WTC11 (cell line): Measurements from ENCODE around the gene CARMIL1. TPM values are rescaled to one million over a fixed set of nuclear protein-coding genes. Genes with fewer than 3 reads are reported as not detected.

Source experiments
- ATAC-seq: fragments of 200-7000 bp; cut with Tn5 transposase; 2 replicates; pipeline ENCODE4 v1.10.0; 2021; ENCODE audit warnings: mild to moderate bottlenecking, moderate library complexity
- CTCF ChIA-PET: fragments of 300-600 bp; sonication (Branson Sonifier 250); formaldehyde crosslinking; loops from one replicate; lab custom pipeline; 2021; ENCODE audit warnings: antibody characterized with exemption; lab: Charles Lee
- POLR2A ChIA-PET: fragments of 350-600 bp; sonication (Branson Sonifier 250); formaldehyde crosslinking; loops from one replicate; lab custom pipeline; 2021; ENCODE audit warnings: antibody characterized with exemption; lab: Charles Lee
- DNase-seq: peaks from one replicate; pipeline ENCODE4 v3.0.0; 2021; ENCODE audit warnings: low spot score
- H3K27ac Mint-ChIP-seq: 2 replicates; pipeline ENCODE4 v1.8.0; 2021; ENCODE audit warnings: mixed read lengths
- H3K27me3 Mint-ChIP-seq: 2 replicates; pipeline ENCODE4 v1.8.0; 2021; ENCODE audit warnings: low read depth, mild to moderate bottlenecking, moderate library complexity, mixed read lengths
- H3K36me3 Mint-ChIP-seq: 2 replicates; pipeline ENCODE4 v1.8.0; 2021; ENCODE audit warnings: mixed read lengths
- H3K4me1 Mint-ChIP-seq: 2 replicates; pipeline ENCODE4 v1.8.0; 2022; ENCODE audit warnings: mixed read lengths
- H3K4me3 Mint-ChIP-seq: 2 replicates; pipeline ENCODE4 v1.8.0; 2021; ENCODE audit warnings: mild to moderate bottlenecking, moderate library complexity, mixed read lengths
- H3K9me3 Mint-ChIP-seq: 2 replicates; pipeline ENCODE4 v1.8.0; 2021; ENCODE audit warnings: mixed read lengths
- EMX1 ChIP-seq: fragments of 250-450 bp; sonication (Bioruptor Pico); IDR thresholded peaks from 2 replicates; pipeline ENCODE4 v1.8.0; 2021; ENCODE audit warnings: mild to moderate bottlenecking
- GRHL2 ChIP-seq: fragments of 250-450 bp; sonication (Bioruptor Pico); IDR thresholded peaks from 2 replicates; pipeline ENCODE4 v1.8.0; 2022; ENCODE audit warnings: mild to moderate bottlenecking, moderate library complexity; ENCODE audit not compliant: insufficient replicate concordance, severe bottlenecking
- NFATC4 ChIP-seq: fragments of 250-450 bp; sonication (Bioruptor Pico); IDR thresholded peaks from 2 replicates; pipeline ENCODE4 v1.9.0; 2021; ENCODE audit warnings: mild to moderate bottlenecking
- NFYB ChIP-seq: sonication (generic); formaldehyde crosslinking; conservative IDR thresholded peaks from 2 replicates; pipeline ENCODE4 v1.8.0; 2022; ENCODE audit warnings: low read depth, missing genetic modification reagents
- NR2C2 ChIP-seq: sonication (generic); formaldehyde crosslinking; IDR thresholded peaks from 2 replicates; pipeline ENCODE4 v1.8.0; 2022; ENCODE audit warnings: mild to moderate bottlenecking, missing genetic modification reagents
- SMAD3 ChIP-seq: sonication (generic); formaldehyde crosslinking; IDR thresholded peaks from 2 replicates; pipeline ENCODE4 v1.8.0; 2022; ENCODE audit warnings: missing genetic modification reagents, mild to moderate bottlenecking, borderline replicate concordance
- SOX15 ChIP-seq: fragments of 250-450 bp; sonication (Bioruptor Pico); IDR thresholded peaks from 2 replicates; pipeline ENCODE4 v1.9.0; 2021; ENCODE audit warnings: mild to moderate bottlenecking
- ZNF671 ChIP-seq: fragments of 250-450 bp; sonication (Bioruptor Pico); IDR thresholded peaks from 2 replicates; pipeline ENCODE4 v1.8.0; 2021; ENCODE audit warnings: mild to moderate bottlenecking
- total RNA-seq: library from RNA; stranded (reverse); gene quantifications from 3 replicates; pipeline ENCODE4 v1.2.3, GENCODE V29; 2021
- TF ChIP-seq, protein P1 (sequence below): sonication (generic); formaldehyde crosslinking; IDR thresholded peaks from 2 replicates; pipeline ENCODE4 v1.8.1; 2022; ENCODE audit warnings: low read depth, missing genetic modification reagents, borderline replicate concordance
- TF ChIP-seq, protein P2 (sequence below): sonication (generic); formaldehyde crosslinking; IDR thresholded peaks from 2 replicates; pipeline ENCODE4 v1.8.1; 2023; ENCODE audit warnings: mild to moderate bottlenecking, missing genetic modification reagents, borderline replicate concordance
- TF ChIP-seq, protein P3 (sequence below): sonication (generic); formaldehyde crosslinking; conservative IDR thresholded peaks from 2 replicates; pipeline ENCODE4 v1.8.1; 2022; ENCODE audit warnings: mild to moderate bottlenecking, missing genetic modification reagents

The CARMIL1 gene
- total RNA-seq, 1 experiment from 2014 or later: 36.2 TPM

DNA sequence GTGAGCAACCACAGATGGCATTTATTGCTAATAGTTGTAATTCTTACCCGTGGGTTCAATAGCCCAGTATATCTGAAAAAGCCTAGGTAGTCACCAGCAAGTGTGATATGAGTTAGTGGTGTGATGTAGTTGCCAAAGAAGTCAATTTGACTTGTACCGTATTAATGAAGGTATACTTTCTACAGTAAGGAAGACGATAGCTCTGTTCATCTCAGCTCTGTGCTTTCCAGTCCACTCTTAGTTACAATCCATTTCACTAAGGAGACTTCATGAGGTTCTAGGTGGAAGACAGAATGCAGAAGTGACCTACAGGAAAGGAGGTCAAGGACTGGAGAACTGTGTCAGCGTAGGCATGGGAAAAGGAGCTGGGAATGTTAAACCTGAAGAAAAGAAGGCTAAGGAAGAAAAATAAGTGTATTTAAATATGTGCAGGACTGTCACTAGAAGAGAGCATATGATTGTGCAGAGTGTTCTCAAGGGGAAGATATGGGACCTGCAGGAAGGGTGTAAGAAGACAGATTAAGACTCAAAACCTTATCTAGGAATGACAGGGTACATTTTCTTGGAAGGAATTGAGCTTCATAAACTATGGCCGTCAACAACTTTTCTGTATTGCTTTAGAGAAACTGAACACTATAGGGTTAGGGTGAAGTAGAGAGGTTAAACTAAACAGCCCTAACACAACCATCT lies 255.9 kb downstream of the CARMIL1 start:
- TF ChIP-seq GRHL2 (CRISPR knock-in tag) (no peak), NFATC4 (no peak), NFYB (CRISPR knock-in tag) (no peak), SOX15 (CRISPR knock-in tag) (no peak), NR2C2 (CRISPR knock-in tag) (no peak)
- TF ChIP-seq, protein P1, sequence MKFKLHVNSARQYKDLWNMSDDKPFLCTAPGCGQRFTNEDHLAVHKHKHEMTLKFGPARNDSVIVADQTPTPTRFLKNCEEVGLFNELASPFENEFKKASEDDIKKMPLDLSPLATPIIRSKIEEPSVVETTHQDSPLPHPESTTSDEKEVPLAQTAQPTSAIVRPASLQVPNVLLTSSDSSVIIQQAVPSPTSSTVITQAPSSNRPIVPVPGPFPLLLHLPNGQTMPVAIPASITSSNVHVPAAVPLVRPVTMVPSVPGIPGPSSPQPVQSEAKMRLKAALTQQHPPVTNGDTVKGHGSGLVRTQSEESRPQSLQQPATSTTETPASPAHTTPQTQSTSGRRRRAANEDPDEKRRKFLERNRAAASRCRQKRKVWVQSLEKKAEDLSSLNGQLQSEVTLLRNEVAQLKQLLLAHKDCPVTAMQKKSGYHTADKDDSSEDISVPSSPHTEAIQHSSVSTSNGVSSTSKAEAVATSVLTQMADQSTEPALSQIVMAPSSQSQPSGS (CRISPR knock-in tag): no peak
- TF ChIP-seq, protein P2, sequence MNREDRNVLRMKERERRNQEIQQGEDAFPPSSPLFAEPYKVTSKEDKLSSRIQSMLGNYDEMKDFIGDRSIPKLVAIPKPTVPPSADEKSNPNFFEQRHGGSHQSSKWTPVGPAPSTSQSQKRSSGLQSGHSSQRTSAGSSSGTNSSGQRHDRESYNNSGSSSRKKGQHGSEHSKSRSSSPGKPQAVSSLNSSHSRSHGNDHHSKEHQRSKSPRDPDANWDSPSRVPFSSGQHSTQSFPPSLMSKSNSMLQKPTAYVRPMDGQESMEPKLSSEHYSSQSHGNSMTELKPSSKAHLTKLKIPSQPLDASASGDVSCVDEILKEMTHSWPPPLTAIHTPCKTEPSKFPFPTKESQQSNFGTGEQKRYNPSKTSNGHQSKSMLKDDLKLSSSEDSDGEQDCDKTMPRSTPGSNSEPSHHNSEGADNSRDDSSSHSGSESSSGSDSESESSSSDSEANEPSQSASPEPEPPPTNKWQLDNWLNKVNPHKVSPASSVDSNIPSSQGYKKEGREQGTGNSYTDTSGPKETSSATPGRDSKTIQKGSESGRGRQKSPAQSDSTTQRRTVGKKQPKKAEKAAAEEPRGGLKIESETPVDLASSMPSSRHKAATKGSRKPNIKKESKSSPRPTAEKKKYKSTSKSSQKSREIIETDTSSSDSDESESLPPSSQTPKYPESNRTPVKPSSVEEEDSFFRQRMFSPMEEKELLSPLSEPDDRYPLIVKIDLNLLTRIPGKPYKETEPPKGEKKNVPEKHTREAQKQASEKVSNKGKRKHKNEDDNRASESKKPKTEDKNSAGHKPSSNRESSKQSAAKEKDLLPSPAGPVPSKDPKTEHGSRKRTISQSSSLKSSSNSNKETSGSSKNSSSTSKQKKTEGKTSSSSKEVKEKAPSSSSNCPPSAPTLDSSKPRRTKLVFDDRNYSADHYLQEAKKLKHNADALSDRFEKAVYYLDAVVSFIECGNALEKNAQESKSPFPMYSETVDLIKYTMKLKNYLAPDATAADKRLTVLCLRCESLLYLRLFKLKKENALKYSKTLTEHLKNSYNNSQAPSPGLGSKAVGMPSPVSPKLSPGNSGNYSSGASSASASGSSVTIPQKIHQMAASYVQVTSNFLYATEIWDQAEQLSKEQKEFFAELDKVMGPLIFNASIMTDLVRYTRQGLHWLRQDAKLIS (CRISPR knock-in tag): no peak
- TF ChIP-seq, all 79 proteins: peak for 0
- Mint-ChIP-seq H3K9me3 (no peaks in the 10 kb centered on the region), H3K27ac (no peak overlapping the region), H3K4me3 (no peak overlapping the region), H3K27me3 (no peaks in the 10 kb centered on the region), H3K4me1 (peaks cover 9% of the 10 kb centered on the region), H3K36me3 (peaks cover 13% of the 10 kb centered on the region)
- ChIA-PET CTCF (interaction anchor here (2.1 kb wide), 1 partner anchor 21 kb away, joined by 5 read pairs; no protein-coding TSS in a partner anchor), POLR2A (interaction anchor here (0.6 kb wide), 1 partner anchor 67 kb away, joined by 4 read pairs; no protein-coding TSS in a partner anchor)
- ATAC-seq (no peak), DNase-seq (no peak)

DNA sequence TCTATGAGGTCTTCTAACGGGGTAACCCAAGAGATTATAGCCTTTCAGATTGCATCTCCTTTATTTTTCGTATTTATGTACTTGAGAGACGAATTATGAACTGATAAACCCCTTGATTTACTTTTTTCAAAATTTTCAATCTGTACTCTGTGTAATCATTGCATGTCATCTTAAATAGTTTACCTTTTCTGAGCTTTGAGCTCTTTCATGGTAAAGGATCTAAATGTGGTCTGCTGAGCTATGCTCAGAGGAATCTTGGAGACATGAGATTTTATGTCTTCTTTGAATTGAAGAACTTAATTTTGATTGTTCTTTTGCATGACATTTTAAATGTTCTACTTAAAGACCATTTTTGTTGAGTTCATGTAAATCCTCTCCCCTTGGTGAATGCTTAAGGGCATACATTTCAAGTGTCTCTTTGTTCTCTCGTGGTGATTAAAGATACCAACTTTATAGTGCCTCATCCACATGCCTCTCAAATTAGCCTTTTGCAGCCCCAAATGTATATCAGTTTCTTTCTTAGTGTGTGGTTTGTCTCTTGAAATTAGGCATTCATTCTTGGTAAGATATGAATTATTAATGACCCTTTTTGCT lies 256.6 kb downstream of the CARMIL1 start:
- H3K27ac Mint-ChIP-seq: no peak overlapping the region
- DNase-seq (no peak), ATAC-seq (no peak)
- H3K4me3 Mint-ChIP-seq: no peak overlapping the region
- peaks cover 19% of the 10 kb centered on the region for H3K36me3 Mint-ChIP-seq
- ChIA-PET CTCF (interaction anchor here (2.1 kb wide), 1 partner anchor 21 kb away, joined by 5 read pairs; no protein-coding TSS in a partner anchor), POLR2A (no interaction called here)
- TF ChIP-seq ZNF671 (CRISPR knock-in tag): no peak
- TF ChIP-seq, protein P3, sequence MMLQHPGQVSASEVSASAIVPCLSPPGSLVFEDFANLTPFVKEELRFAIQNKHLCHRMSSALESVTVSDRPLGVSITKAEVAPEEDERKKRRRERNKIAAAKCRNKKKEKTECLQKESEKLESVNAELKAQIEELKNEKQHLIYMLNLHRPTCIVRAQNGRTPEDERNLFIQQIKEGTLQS (CRISPR knock-in tag): no peak
- TF ChIP-seq GRHL2 (CRISPR knock-in tag): no peak
- no peak for TF ChIP-seq SMAD3 (CRISPR knock-in tag)
- peaks cover 9% of the 10 kb centered on the region for H3K4me1 Mint-ChIP-seq
- H3K27me3 Mint-ChIP-seq: no peaks in the 10 kb centered on the region
- no peaks in the 10 kb centered on the region for H3K9me3 Mint-ChIP-seq

DNA sequence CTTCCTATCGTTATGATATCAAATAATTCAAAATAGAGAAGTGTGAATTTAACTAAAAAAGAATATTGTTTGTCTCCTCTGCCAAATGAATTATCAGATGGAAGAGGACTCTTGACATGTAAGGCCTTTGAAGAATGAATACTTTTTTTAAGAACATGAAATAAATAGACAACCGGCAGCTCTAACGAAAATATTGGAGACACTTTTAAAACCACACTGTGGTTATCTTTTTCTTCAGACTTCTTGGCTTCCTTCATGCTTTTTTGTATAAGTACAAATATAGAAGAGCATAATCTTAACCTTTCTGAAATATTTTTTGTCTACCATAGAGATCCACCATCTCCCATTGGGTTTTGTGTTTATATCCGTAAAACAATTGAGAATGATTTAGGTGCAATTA lies 257.6 kb downstream of the CARMIL1 start:
- H3K4me3 Mint-ChIP-seq: no peak overlapping the region
- peaks cover 9% of the 10 kb centered on the region for H3K4me1 Mint-ChIP-seq
- H3K27ac Mint-ChIP-seq: no peak overlapping the region
- H3K9me3 Mint-ChIP-seq: no peaks in the 10 kb centered on the region
- peaks cover 22% of the 10 kb centered on the region for H3K36me3 Mint-ChIP-seq
- no peaks in the 10 kb centered on the region for H3K27me3 Mint-ChIP-seq
- no peak for TF ChIP-seq EMX1 (CRISPR knock-in tag)
- ATAC-seq (no peak), DNase-seq (no peak)
- POLR2A ChIA-PET: no interaction called here
- CTCF ChIA-PET: interaction anchor here (2.1 kb wide), 1 partner anchor 20 kb away, joined by 5 read pairs; no protein-coding TSS in a partner anchor
